ENCODE data around the gene TRPV5.
A peak's percentile ranks its signal among the peaks of the same experiment; 100 is the strongest.

TRPV5 gene

DNA sequence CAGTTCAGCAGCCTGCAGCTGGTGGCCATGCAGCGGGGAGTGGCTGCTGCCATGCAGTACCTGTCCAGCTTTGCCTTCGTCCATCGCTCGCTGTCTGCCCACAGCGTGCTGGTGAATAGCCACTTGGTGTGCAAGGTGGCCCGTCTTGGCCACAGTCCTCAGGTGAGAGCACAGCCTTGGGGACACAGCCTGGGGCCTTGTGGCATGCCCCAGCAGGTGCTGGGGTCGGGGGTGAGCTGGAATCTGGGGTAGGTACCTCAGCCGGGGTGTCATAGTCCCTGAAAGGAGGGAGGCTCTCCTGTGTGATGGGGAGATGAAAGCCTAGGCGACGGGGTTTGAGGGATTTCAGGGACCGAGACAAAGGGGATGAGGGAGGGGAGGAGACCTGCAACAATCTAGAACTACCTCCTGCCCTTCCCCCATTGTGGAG lies 64.5 kb downstream of the TRPV5 start:
- DNase-seq = no peak

DNA sequence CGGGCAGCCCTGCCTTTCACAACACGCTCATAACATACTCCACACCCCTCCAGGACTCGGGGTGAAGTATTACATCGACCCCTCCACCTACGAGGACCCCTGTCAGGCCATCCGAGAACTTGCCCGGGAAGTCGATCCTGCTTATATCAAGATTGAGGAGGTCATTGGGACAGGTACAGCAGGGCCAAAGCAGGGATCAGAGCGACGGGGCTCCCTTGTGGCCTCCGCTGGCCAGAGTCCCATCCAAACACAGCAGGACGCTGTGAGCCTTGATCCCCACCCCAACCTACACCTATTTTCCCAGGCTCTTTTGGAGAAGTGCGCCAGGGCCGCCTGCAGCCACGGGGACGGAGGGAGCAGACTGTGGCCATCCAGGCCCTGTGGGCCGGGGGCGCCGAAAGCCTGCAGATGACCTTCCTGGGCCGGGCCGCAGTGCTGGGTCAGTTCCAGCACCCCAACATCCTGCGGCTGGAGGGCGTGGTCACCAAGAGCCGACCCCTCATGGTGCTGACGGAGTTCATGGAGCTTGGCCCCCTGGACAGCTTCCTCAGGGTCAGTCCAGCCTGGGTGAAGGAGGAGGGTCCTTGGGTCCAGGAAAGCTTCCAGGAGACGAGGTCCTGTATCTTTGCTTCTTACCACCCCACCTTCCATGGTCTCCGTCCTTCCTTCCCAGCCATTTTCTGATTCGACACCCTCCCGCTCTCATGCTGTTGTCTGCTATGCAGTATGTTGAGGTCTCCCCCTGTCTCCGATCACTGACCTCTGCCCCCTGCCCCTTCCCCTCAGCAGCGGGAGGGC lies 65.2 kb downstream of the TRPV5 start:
- no peak for DNase-seq

DNA sequence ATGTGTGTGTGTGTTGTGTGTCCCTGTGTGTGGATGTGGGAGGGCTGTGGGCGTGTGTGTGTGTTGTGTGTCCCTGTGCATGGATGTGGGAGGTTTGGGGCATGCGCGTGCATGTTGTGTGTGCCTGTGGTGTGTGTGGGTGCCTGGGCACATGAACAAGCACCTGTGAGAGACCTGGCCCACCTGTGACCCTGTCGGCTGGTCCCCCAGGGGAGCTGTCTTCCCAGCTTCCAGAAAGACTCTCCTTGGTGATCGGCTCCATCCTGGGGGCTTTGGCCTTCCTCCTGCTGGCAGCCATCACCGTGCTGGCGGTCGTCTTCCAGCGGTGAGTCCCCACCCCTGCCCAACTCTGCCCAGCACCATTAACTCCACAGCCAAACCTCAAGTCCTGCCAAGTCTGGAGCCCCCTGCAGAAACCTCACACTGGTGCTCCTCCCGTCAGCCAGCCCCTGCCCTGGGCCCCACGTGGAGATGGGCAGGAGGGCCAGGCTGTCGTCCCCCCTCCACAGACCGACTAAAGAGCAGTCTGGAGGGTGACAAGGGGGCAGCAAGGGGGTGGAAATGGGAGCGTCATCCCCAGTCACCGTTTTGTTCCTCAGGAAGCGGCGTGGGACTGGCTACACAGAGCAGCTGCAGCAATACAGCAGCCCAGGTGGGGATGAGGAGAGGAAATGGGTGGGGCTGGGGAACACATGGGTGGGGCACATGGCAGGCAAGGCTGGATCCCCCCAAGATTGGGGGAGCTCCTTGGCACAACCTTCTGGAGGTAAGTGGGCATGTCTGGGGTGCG lies 66.0 kb downstream of the TRPV5 start:
- no peak for DNase-seq

DNA sequence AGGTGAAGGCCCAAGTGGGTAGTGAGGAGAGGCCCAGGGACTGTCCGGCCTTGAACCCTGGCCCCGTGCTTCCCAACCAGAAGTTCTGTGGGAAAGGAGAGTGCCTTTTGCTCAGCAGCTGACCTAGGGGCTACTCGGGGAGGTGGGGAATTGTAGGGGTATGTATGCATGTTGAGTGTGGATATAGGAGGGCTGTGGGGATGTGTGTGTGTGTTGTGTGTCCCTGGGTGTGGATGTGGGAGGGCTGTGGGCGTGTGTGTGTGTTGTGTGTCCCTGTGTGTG lies 66.5 kb downstream of the TRPV5 start:
- no peak for DNase-seq

DNA sequence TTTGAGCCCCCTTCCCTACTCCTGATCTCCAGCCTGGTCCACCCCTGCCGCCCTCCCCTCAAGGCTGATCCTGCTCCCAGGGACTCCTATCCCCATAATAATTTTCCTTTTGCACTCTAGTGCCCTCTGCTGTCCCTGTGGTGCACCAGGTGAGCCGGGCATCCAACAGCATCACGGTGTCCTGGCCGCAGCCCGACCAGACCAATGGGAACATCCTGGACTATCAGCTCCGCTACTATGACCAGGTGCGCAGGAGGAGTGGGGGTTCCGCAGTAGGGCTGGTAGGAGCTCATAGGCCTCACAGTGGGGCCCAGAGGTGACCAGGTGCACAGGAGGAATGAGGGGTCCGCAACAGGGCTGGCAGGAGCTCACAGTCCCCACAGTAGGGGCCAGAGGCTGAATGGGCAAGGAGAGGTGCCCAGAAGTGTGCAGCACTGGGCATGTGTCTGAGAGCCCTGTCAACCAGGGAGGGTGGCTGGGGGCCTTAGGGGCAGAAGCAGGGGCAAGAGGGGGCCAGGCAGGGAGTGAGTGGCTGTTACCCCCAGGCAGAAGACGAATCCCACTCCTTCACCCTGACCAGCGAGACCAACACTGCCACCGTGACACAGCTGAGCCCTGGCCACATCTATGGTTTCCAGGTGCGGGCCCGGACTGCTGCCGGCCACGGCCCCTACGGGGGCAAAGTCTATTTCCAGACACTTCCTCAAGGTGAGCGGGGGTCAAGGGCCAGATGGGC lies 67.0 kb downstream of the TRPV5 start:
- DNase-seq = peak; percentile 47

DNA sequence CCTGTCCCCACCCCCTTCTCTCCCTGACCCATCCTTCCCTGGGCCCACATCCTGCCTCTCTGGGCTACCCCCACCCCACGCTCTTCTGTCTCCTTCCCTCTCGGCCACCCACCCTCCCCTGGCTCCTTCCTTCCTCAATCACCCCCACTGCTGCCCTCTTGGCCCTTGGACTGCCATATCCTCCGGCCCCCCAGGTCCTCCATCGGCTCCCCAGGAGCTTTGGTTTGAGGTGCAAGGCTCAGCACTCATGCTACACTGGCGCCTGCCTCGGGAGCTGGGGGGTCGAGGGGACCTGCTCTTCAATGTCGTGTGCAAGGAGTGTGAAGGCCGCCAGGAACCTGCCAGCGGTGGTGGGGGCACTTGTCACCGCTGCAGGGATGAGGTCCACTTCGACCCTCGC lies 67.8 kb downstream of the TRPV5 start:
- no peak for DNase-seq

DNA sequence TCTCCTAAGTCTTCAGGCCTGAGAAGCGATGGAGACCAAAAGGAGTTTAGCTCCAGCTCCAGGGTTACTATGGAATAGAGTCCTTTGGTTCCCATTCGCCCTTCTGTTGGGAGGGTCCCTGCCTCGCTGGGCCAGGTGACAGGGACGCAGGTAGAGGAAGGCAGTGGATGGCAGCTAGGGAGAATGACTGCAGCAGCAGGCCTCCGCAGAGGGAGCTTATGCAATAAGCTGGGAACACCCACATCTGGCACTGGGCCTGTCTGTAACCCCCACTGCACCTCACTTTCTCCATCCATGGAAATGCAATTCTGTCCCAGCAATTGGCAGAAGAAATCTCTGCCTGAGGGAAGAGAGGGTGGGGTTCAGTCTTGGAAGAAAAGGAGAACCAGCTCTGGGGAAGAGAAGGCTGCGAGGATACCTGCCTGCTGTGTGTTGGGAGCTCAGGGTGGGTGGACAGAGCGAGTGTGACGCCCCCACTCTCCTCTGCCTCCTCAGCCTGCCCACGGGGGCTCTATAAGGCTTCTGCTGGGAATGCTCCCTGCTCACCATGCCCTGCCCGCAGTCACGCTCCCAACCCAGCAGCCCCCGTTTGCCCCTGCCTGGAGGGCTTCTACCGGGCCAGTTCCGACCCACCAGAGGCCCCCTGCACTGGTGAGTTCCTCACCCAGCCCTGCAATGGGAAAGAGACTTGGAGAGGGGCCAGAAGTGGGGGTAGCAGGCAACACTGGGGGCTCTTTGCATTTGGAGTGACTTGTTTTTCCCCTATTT lies 68.4 kb downstream of the TRPV5 start:
- no peak for DNase-seq

DNA sequence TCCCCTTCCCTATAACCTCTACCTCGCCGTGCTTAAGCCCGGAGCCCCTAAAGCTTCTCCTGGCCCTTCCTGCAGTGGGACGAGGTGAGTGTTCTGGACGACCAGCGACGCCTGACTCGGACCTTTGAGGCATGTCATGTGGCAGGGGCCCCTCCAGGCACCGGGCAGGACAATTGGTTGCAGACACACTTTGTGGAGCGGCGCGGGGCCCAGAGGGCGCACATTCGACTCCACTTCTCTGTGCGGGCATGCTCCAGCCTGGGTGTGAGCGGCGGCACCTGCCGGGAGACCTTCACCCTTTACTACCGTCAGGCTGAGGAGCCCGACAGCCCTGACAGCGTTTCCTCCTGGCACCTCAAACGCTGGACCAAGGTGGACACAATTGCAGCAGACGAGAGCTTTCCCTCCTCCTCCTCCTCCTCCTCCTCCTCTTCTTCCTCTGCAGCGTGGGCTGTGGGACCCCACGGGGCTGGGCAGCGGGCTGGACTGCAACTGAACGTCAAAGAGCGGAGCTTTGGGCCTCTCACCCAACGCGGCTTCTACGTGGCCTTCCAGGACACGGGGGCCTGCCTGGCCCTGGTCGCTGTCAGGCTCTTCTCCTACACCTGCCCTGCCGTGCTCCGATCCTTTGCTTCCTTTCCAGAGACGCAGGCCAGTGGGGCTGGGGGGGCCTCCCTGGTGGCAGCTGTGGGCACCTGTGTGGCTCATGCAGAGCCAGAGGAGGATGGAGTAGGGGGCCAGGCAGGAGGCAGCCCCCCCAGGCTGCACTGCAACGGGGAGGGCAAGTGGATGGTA lies 69.5 kb downstream of the TRPV5 start:
- no peak for DNase-seq

DNA sequence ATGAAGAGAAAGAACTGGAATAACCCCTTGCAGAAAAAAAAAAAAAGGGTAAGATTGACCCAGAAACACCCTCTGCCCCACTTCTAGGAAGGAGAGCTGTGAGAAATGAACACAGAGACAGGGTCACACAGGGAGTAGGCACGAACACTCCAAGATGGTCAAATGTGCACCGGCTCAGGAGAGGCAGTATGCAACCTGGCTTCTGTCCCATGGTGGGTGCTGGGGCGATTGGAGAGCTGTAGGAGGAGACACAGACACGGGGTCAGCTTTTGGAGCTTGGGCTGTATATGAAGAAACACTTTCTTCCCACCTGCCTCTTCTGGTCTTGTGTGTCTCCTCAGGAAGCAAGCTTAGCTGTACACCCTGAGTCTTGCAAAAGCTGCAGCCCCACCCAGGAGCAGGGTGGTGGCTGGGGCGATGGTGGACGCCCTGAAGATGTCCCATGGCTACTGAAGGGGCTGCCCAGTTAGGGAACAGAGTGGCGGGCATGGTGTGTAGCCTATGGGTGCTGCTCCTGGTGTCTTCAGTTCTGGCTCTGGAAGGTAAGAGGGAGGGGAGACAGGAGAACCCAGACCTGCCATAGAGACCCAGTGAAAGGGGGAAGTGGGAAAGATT lies 70.7 kb downstream of the TRPV5 start:
- no peak for DNase-seq

DNA sequence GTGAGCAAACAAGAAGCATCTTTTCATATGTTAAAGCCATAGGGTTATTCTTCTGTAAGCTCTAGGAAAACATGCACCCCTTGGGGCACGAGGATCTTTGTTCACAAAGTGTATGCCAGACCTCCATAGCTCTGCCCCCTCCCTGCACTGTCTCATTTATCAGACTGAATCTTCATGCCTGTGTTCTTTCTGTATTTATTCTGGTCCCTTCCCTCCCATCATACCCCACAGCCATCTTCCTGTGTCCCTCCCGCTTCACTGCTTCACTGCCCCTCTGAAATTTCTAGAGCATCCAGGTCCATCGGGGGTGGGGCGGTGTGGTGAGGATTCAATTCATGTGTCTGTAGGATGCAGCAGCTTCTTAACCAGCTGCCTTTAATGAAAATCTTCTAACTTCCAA lies 71.2 kb downstream of the TRPV5 start:
- no peak for DNase-seq

DNA sequence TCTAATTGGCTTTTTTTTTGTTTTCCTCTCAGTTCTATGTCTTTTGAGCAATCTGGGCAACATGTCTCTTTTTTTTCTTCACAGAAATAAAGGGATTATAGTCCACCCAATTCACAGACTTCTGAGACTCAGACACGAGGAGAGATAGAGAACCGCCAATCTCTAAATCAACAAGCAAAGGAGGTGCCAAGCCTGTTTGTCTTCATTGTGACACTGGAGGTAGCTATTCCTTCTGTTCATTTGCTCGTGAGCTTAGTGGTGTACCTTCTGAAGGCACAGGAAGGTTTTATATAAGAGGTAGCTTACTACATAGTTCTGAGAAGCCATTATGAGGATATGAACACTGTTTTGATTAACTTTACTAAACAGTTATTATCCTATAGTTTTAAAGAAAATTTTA lies 72.6 kb downstream of the TRPV5 start:
- no peak for DNase-seq

DNA sequence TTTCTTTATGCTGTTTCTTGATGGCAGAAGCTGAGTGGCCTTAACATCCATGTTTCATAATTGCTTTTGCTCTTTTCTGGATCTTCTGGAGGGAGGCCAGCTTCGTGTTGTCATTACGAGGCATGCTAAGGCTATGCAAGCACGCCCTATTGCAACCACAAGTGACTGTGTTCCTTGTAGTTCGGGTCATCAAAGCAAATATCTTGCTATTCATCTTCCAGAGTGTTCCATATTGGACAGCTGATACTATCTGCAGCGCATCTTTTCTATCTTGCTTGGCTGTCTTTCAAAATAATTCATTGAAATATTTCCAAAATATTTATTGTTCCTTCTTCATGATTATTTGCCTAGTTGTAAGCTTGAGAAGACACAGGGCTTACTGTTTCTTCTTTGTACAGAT lies 73.7 kb downstream of the TRPV5 start:
- DNase-seq = no peak

DNA sequence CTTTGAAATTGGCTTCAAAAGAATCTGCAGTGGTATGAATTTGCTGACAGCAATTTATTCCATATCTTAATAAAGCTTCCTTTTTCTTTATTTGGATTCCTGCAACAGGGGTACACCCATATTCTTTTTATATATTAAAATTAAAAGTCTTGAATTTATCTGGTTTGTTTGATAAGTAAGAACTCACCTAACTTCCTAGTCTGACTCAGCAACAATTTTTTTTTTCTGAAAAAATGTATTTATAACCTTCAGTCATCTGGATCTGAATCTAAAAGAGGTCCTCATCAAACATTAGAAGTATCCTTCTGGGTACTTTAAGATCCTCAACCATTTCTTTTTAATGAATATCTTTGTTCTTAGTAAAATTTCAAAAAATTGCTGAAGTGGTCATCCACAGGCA lies 74.1 kb downstream of the TRPV5 start:
- DNase-seq = no peak
